ENCODE measurements around the gene GLT6D1.

- TF ChIP-seq CTCF (IDR thresholded peaks at IDR 0.05) (no peak), EZH2 (IDR thresholded peaks at IDR 0.05; ENCODE audit: borderline replicate concordance, insufficient read depth, low read depth, low read length, poor library complexity, severe bottlenecking) (no peak)
Measured at GRCh38 chr9:135611875-135612209, 27.5 kb downstream of the GLT6D1 start.
